ENCODE results near the gene VSIG10. TPM values are rescaled to one million over a fixed set of nuclear protein-coding genes. Genes with fewer than 3 reads are reported as not detected.

VSIG10 gene
- total RNA-seq, 1 donor from 2014 or later: 21.7 TPM

DNA sequence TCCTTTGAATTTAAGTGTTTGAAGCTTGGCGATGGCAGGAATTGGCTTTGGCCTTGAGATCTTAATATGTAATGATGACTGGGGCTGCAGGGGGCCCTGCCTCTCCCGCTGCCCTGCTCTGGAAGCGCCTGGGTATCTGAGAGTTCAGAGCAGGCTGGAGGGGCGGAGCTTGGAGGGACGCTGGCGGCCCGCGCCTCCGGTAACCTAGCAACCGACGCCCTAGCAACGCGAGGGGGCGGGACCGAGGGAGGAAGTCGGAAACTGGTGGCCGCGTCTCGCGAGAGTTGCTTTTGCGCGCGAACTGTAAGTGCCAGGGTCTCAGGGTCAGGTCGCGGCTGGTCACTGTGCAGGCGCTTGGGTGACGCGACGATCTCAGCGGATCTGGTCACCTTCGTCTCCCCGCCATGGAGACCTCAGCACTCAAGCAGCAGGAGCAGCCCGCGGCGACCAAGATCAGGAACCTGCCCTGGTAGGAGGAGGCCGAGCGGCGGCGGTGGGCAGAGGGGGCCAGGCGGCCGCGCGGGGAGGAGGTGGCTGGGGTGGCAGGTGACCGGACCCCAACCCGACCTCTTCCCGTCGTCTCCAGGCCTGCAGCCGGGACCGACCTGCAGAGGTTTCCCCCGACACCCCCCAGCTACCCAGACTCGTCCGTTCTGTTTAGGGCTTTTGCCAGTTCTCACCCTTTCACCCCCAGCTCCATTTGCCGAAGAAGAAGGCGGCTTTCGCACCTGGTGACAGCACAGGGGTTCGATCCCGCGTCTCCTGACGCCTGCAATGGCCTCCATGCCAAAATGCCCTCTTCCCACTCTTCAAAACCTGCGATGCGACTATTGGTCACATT, 87.2 kb downstream of the VSIG10 start, which contains the start of gene RFC5:
Gene RFC5, plus strand, starts transcription at position 280 of the 841 bp plus-strand sequence. Its CDS starts 125 bp downstream, at position 405.
- Mint-ChIP-seq H3K27ac (ENCODE audit: unreplicated experiment) (peak within 1 kb of the TSS; percentile 70), H3K4me3 (ENCODE audit: unreplicated experiment) (peak within 1 kb of the TSS; percentile 81), H3K4me1 (ENCODE audit: unreplicated experiment) (peaks cover 11% of the 10 kb centered on the region), H3K36me3 (ENCODE audit: unreplicated experiment) (peaks cover 9% of the 10 kb centered on the region), H3K9me3 (ENCODE audit: unreplicated experiment) (no peaks in the 10 kb centered on the region), H3K27me3 (ENCODE audit: unreplicated experiment) (peaks cover 5% of the 10 kb centered on the region)
- peak; percentile 99 for DNase-seq (ENCODE audit: extremely low spot score, unreplicated experiment)
- TF ChIP-seq CTCF (IDR thresholded peaks at IDR 0.05): no peak

GRCh38 chr12:118015944-118016343, 87.9 kb downstream of the VSIG10 start:
- no peak for TF ChIP-seq CTCF (IDR thresholded peaks at IDR 0.05)
- Mint-ChIP-seq H3K4me3 (ENCODE audit: unreplicated experiment) (peak overlapping the region; percentile 81), H3K27ac (ENCODE audit: unreplicated experiment) (peak overlapping the region; percentile 52), H3K36me3 (ENCODE audit: unreplicated experiment) (peaks cover 9% of the 10 kb centered on the region), H3K27me3 (ENCODE audit: unreplicated experiment) (peaks cover 5% of the 10 kb centered on the region), H3K9me3 (ENCODE audit: unreplicated experiment) (no peaks in the 10 kb centered on the region), H3K4me1 (ENCODE audit: unreplicated experiment) (peaks cover 11% of the 10 kb centered on the region)
- DNase-seq (ENCODE audit: extremely low spot score, unreplicated experiment): no peak

- H3K9me3 Mint-ChIP-seq (ENCODE audit: unreplicated experiment): no peaks in the 10 kb centered on the region
- H3K4me3 Mint-ChIP-seq (ENCODE audit: unreplicated experiment): no peak overlapping the region
- peaks cover 11% of the 10 kb centered on the region for H3K4me1 Mint-ChIP-seq (ENCODE audit: unreplicated experiment)
- TF ChIP-seq CTCF (IDR thresholded peaks at IDR 0.05): no peak
- H3K36me3 Mint-ChIP-seq (ENCODE audit: unreplicated experiment): peaks cover 5% of the 10 kb centered on the region
- no peak for DNase-seq (ENCODE audit: extremely low spot score, unreplicated experiment)
- H3K27ac Mint-ChIP-seq (ENCODE audit: unreplicated experiment): no peak overlapping the region
- peaks cover 5% of the 10 kb centered on the region for H3K27me3 Mint-ChIP-seq (ENCODE audit: unreplicated experiment)
Observed at GRCh38 chr12:118015306-118015705, 88.5 kb downstream of the VSIG10 start.

Other genes with a start within 250 kb of the VSIG10 start
- not detected in 2 replicates for gene KSR2, start 135.0 kb downstream of the VSIG10 start, total RNA-seq
- 12.7 and 13.2 TPM in 2 replicates for gene RFC5, start 87.3 kb downstream of the VSIG10 start, total RNA-seq
- 94.7 and 98.2 TPM in 2 replicates for gene WSB2, start 42.8 kb downstream of the VSIG10 start, total RNA-seq
- gene PEBP1, start 32.1 kb upstream of the VSIG10 start, total RNA-seq: 216 and 221 TPM in 2 replicates

All from osteocyte (in vitro differentiated cells).